NCI-H2107 treated with DMSO at 0.1 percent for 48 hours (cell line): ENCODE results near the gene GLTP.
A peak's percentile ranks its signal among the peaks of the same experiment; 100 is the strongest.

Experiments
- DNase-seq: peaks from one replicate; lab custom pipeline; 2025; ENCODE audit not compliant: unreplicated experiment; lab: John Stamatoyannopoulos, UW

The GLTP gene

GRCh38 chr12:109824731-109825130, 55.6 kb downstream of the GLTP start:
- no peak for DNase-seq

- DNase-seq, result no peak
Observed at GRCh38 chr12:109822951-109823411, 57.4 kb downstream of the GLTP start.

GRCh38 chr12:109822416-109822815, 57.9 kb downstream of the GLTP start:
- DNase-seq, result no peak

GRCh38 chr12:109821968-109822367, 58.4 kb downstream of the GLTP start:
- DNase-seq, result no peak

- DNase-seq, result peak; percentile 70
Observed at GRCh38 chr12:109820816-109821381, 59.4 kb downstream of the GLTP start.

- DNase-seq, result no peak
Observed at GRCh38 chr12:109818905-109819500, 61.3 kb downstream of the GLTP start.

DNA sequence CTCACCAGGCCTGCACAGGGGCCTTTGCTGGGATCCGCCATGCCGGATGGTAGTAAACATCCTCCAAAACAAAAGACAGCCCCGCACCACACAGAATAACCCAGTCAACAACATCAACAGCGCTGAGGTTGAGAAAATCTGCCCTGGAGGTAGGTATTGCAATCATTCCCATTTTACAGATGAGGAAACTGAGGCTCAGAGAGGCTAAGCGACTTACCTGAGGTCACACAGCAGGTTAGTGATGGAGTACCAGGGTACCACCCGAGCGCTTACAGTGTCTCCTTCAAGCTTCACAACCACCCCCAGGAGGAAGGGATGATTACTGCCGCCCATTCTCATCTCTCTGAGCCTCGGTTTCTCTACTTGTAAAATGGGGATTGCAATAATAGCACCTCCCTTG, 62.1 kb downstream of the GLTP start:
- DNase-seq, result no peak

DNA sequence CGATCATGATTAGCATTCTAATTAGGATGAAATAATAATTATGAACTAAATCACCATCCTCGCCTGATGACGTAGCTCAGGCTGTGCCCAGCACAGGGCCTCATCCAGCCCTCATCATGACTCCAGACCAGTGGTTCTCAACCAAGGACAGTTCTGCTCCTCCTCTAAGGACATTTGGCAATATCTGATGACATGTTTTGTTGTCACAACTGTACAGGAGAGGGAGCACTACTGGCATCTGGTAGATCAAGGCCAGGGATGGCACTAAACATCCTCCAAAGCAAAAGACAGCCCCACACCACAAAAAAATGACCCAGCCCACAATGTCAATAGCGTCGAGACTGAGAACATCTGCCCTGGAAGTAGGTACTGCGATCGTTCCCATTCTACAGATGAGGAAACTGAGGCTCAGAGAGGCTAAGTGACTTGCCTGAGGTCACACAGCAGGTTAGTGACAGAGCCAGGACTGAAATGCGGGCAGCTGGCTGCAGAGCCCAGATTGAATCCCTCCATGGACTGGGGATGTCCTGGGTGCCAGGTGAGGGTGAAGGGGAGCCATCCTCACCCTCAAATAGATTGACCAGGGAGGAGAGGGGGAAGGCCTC, 62.6 kb downstream of the GLTP start:
- no peak for DNase-seq

GRCh38 chr12:109816870-109817269, 63.5 kb downstream of the GLTP start:
- DNase-seq, result no peak

DNA sequence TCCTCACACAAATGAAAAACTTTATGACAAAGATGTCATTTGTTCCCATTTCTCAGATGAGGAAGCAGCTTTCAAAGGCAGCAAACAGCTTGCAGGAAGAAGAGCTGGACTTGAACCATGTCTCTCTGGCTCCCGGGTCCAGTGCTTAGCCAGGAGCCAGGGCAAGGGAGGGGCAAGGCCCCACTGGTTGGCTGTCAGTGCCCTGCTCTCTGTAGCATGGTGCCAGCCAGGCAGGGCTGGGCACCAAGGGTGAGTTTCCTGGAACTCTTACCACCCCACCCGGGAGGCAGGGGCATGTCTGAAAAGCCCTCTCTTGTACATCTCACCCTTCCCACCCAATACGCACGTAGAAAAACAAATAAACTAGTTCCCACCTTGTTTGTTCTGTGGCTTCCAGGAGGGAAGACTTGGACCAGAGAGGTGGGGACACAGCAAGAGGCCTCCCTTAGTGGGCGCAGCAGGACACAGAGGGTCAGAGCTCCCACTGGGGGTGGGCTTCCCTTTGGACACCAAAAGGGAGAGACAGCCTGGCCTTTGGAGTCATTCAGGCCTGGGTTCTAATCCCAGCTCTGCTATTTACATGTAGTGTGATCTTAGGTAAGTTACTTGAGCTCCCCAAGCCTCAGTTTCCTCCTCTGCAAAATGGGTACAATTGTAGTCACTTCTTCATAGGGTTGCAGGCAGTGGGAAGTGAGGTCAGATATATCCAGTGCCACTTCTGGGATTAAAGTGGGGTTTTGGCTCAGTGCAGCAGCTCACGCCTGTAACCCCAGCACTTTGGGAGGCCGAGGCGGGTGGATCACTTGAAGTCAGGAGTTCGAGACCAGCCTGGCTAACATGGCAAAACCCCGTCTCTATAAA, 64.4 kb downstream of the GLTP start:
- DNase-seq, result no peak

DNA sequence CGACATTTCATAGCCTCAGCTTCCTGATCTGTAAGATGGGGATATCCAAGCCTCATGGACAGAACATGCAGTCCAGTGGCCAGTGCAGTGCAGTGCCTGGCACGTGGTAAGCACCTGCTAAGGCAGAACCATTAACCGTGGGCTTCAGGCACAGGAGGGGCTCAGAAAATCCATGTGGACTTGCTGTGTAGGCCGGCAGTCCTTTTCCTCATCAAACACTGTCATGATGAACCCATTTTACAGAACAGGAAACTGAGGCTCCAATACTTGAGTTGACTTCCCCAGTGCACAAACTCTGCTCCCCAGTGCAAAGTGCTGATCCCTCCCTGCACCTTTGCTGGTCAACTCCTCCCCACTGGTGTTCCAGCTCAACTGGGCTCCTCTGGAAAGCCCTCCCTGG, 65.1 kb downstream of the GLTP start:
- no peak for DNase-seq

DNA sequence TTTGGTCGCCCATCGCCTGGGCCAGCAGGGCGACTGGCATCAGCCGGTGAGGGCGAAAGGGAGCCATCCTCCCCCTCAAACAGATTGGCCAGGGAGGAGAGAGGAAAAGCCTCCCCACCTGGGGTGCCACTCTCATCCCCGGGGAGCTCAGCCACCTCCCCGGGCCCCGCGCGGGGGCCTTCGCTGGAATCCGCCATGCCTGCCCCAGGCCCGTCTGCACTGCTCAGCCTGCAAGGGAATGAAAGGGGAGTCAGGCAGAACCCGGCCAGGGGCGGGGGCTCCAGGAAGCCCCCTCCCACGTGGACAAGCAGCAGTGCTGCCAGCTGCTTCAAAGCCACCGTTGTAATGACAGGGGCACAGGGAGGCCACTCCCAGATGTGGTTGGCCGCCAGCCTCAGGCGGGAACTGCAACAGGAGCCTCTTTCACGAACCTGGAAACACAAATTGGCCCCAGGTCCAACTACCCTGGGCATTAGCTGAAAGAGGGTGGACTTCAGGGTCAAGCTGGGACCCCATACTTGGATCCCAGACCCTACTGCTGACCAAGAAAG, 65.7 kb downstream of the GLTP start:
- DNase-seq, result no peak

GRCh38 chr12:109813810-109814416, 66.4 kb downstream of the GLTP start:
- DNase-seq, result no peak

DNA sequence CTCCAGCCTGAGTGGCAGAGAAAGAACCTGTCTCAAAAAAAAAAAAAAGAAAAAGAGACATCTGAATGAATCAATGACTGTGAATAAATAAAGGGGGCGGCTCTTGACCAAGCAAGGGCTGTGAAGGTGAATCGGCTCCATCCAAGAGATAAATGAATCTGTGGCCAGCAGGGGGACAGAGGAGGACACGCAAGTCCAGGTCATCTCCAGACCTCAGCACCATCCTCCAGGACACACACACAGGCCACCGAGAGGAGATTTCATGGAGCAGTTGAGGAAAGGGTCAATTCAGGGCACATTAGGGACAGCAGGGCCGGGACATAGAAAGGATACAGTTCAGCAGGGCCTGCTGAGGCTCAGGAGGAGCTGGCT, 68.7 kb downstream of the GLTP start:
- DNase-seq, result no peak

DNA sequence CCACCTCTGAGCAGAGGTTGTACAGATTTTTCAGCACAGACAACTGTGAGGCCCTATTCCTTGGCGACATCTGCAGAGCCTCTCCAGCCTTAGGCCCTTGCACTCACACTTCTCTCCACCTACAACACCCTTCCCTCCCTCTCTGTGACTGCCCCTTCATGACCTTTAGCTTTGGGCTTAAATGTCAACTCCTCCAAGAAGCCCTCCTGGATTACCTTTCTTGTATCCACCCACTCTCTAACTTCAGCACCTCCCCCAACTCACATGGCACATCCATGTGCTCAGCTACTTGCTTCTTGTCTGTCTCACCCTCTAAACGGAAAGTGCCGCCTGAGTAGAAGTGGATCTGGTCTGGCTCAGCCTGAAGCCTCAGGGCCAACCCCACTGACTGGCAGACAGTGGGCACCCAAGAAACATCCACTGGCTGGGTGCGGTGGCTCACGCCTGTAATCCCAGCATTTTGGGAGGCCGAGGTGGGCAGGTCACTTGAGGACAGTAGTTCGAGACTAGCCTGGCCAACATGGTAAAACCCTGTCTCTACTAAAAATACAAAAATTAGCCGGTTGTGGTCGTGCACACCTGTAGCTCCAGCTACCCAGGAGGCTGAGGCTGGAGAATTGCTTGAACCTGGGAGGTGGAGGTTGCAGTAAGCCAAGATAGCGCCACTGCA, 69.3 kb downstream of the GLTP start:
- no peak for DNase-seq

DNA sequence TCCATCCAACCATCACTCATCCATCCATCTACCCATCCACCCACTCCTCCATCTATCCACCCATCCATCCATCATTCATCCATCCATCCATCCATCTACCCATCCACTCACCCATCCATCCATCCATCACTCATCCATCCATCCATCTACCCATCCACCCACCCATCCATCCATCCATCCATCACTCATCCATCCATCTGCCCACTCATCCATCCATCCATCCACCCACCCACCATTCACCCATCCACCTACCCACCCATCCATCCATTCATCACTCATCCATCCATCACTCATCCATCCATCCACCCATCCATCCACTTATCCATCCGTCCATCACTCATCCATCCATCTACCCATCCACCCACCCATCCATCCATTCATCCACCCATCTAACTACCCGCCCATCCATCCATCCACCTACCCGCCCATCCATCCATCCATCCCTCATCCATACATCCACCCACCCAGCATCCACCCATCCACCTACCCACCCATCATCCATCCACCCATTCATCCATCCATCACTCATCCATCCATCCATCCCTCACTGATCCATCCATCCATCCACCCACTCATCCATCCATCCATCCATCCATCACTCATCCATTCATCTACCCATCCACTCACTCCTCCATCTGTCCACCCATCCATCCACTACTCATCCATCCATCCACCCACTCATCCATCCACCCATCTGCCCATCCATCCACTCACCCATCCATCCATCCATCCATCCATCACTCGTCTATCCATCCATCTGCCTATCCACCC, 71.3 kb downstream of the GLTP start:
- no peak for DNase-seq

DNA sequence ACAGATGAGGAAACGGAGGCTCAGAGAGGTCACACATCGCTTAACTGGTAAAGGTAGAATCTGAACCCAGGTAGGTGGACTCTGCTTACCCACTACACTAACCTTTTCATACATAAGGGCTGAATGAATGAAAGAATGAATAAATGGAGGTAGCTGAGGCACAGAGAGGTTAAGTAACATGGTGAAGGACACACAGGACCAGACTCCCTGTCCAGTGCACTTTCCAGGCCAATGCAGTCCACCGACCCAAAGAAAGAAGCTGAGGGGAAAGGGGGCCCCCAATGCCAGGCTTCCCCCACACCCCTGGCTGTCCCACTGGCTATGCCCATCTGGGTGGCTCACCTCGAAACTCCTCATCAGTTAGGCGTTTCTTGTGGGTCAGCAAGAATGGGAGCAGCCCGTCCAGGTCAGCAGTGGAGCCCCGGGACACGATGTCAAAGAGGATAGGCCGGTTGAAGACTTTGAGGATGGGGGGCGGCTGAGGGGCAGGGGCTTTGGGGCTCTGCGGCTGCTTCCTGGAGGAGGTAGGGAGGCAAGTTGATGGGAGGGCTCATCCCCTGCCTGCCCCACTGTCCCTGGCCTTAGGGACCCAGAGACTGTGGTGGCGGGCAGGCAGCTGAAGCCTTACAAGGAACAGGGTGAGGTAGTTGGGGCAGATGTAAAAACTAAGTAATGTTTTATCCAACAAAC, 72.2 kb downstream of the GLTP start:
- DNase-seq, result no peak

DNA sequence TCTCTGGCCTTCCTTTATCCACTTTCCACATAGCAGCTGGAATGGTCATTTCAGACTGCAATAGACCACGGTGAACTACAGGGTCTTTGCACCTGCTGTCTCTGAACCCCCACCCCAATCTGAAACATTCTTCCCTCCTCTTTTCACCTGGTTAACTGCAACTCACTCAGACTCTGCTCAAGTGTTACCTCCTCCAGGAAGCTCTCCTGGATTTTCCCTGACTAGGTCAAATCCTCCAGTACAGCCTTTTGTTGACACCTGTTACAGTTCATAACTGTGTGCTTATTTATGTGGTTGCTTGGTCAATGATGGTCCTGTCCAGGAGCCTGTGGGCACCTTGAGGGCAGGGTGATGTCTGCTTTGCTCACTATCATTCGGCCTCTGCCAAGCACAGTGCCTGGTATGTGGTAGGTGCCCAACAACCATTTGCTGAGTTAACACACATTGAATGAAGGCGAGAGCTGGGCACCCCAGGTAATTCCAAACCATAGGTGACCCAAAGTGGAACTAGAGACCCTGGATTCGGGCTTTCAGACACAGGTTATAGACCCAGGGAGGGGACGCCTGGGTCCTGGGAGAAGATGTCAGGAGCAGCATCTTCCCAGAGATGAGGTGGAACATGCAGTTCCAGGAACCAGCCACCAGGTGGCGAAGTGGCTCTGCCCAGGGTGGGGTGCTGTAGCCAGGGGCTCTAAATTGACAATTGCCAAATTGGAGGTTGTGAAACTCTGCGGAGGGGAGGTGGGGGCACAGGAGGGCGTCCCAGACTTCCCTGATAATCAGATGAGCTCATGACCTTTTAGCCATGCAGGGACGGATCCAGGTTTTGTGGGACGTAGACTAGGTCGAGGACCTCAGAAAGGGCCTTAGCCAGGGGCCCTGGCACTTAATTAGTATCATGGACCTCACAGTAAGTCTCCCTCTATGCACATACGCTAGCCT, 75.2 kb downstream of the GLTP start:
- DNase-seq, result no peak
